Large intestine (tissue), 3 donors: Measurements from ENCODE around the gene EDAR. TPM values are rescaled to one million over a fixed set of nuclear protein-coding genes. Genes with fewer than 3 reads are reported as not detected.

Source experiments
- DNase-seq, 2 donors: peaks; one replicate each; pipeline versions ENCODE4 v3.0.0 to v3.0.0-alpha.2; 2013
- H3K27ac ChIP-seq: one replicate; pipeline ENCODE4 v1.5.1; 2013; ENCODE audit warnings: low read length
- H3K27me3 ChIP-seq: 2 replicates; pipeline ENCODE4 v1.6.1; 2013; ENCODE audit warnings: low read length; ENCODE audit not compliant: control insufficient read depth, insufficient read depth
- H3K36me3 ChIP-seq: 2 replicates; pipeline ENCODE4 v1.6.1; 2013; ENCODE audit warnings: low read length; ENCODE audit not compliant: control insufficient read depth, insufficient read depth
- H3K4me1 ChIP-seq: one replicate; pipeline ENCODE4 v1.6.1; 2013; ENCODE audit warnings: low read length; ENCODE audit not compliant: control insufficient read depth, insufficient read depth
- H3K4me3 ChIP-seq: one replicate; pipeline ENCODE4 v1.5.1; 2013; ENCODE audit warnings: low read length
- H3K9me3 ChIP-seq: one replicate; pipeline ENCODE4 v1.6.1; 2013; ENCODE audit warnings: mild to moderate bottlenecking, low read depth, low read length, moderate library complexity; ENCODE audit not compliant: control insufficient read depth
- WGBS: methylation state at CpG from one replicate; pipeline ENCODE4 v1.1.5; 2013; ENCODE audit warnings: low lambda C conversion rate; ENCODE audit not compliant: insufficient coverage; 5-methylcytosine and 5-hydroxymethylcytosine counted together
- polyA plus RNA-seq: library from polyadenylated mRNA; unstranded; fragments of 120-200 nt; gene quantifications from one replicate; pipeline ENCODE4 v1.2.1, GENCODE V29; 2013

Gene EDAR
- polyA plus RNA-seq, 1 donor, result 2.0 TPM

DNA sequence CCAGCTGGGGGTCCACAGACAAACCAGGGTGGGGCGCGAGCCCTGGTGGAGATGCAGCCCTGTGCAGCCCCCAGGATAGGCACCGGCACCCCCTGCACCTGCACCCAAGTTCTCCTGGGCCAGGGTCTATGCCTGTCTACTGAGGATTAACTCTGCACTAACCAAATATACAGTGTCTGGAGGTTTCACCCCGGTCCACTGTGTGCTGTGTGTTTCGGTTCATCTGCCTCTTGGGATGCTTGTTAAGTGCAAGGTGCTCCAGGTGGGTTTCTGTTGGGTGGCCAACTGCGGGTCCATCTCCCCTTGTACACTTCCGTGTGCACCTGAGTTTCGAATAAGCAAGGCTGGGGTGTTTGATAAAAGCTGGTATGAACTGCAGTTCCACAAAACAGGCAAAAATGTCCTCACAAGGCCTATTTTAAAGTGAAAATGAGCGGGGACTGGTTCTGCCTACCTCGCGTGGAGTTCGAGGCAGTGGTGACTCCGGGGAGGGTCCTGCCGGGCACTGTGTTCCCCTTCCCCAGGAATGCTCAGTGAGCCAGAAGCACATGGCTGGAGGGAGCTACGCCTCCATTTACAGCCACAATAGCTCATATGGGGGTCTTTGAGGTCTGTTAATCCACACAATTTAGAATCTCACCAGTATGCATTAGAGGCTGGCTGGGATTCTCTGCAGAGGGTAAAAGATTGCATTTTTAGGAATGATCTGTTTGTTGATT is 70.7 kb downstream of the EDAR start:
- Histone ChIP-seq H3K4me1 (no peaks in the 10 kb centered on the region), H3K27me3 (no peaks in the 10 kb centered on the region), H3K9me3 (no peaks in the 10 kb centered on the region), H3K36me3 (no peaks in the 10 kb centered on the region), H3K27ac (no peak overlapping the region), H3K4me3 (no peak overlapping the region)
- no CpG with 5 or more reads among the region's 15 CpGs for WGBS
- no peak for DNase-seq

DNA sequence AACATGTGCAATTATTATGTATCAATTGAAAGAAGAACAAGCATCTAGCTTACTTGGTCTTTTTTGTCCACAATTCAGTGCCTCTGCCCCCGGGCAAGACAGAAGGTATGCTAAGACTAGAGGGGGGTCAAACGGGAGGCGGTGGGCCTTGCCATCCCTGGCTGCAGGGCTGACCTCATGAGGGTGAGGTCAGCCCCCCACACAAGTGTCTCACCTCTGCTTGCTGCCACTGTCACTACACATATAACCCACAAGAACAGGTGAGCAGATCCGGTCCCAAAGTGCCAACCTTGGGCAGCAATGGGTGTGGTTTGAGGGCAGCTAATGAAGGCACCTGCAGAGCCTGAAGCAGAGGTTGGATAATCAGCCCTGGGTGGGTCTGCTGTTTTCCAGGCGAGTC is 71.5 kb downstream of the EDAR start:
- no peak overlapping the region for H3K4me3 ChIP-seq

DNA sequence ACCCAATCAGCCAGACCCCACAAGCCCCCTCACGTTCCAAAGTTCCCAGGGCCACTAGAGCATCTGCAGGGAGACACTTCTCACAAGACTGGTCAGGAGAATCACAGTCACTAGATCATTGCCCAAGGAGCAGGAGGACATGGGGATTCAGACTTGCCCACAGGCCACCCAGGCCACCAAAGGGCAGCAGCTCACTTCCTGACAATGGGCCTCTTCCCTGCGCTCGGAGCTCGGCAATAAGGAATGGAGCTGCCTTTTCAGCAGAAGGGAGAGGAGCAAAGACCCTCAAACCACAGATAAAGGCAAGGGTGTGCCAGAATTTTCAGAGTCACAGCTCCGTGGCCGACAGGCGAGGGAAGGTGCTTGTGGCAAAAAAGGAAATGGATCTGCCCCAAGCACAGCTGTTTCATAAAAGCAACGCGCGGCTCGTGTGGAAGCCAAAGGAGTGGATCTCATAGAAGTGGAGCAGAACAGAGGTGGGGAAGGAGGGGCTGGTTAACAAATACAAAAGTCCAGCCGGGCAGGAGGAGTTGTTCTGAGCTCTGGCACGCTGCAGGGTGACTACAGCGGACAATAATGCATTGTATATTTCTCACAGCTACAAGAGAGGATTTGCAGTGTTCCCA is 72.1 kb downstream of the EDAR start:
- H3K27me3 ChIP-seq, result no peaks in the 10 kb centered on the region
- H3K27ac ChIP-seq, result no peak overlapping the region
- no peaks in the 10 kb centered on the region for H3K4me1 ChIP-seq
- no peak for DNase-seq
- no peaks in the 10 kb centered on the region for H3K36me3 ChIP-seq
- no peak overlapping the region for H3K4me3 ChIP-seq
- no peaks in the 10 kb centered on the region for H3K9me3 ChIP-seq
- 20% methylated on average over 1 of the region's 14 CpGs for WGBS

More for the DNA sequence above, 71.5 kb downstream of the EDAR start:
- no peaks in the 10 kb centered on the region for H3K4me1 ChIP-seq
- no CpG with 5 or more reads among the region's 5 CpGs for WGBS
- DNase-seq, result no peak
- no peaks in the 10 kb centered on the region for H3K36me3 ChIP-seq
- no peaks in the 10 kb centered on the region for H3K27me3 ChIP-seq
- H3K27ac ChIP-seq, result no peak overlapping the region
- no peaks in the 10 kb centered on the region for H3K9me3 ChIP-seq

DNA sequence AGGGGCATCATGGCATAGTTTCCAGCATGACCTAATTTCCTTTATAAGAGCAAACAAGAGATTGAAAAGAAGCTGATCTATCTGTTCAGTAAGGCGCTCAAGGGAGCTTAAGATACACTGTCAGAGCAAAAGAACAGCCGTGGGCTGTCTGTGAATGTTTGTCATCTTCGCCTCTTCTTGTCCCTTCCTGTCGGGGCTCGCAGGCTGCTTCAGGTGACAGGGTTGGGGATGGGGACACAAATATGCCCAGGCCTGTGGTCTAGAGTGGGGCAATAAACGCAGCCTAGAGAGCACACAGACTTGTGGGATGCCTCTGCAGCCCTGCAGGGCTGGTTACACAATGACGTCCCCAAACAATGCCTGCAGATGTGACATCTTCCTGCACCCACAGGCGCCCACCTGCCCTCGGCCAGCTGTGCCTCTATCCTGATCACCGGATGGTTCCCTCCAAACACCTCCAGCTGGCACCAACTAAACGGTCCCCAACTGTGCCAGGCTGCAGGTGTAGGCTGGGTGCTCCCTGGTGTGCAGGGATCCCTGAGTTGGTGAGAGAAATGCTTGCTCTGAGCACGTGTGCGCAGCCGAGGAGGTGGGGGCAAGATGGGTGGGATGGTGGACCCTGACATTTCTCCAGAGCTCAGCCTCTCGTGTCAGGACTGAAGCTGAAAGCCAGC is 72.8 kb downstream of the EDAR start:
- no peak for DNase-seq
- no peak overlapping the region for H3K4me3 ChIP-seq
- H3K4me1 ChIP-seq, result no peaks in the 10 kb centered on the region
- no peak overlapping the region for H3K27ac ChIP-seq
- H3K9me3 ChIP-seq, result no peaks in the 10 kb centered on the region
- H3K36me3 ChIP-seq, result no peaks in the 10 kb centered on the region
- no CpG with 5 or more reads among the region's 15 CpGs for WGBS
- H3K27me3 ChIP-seq, result no peaks in the 10 kb centered on the region

DNA sequence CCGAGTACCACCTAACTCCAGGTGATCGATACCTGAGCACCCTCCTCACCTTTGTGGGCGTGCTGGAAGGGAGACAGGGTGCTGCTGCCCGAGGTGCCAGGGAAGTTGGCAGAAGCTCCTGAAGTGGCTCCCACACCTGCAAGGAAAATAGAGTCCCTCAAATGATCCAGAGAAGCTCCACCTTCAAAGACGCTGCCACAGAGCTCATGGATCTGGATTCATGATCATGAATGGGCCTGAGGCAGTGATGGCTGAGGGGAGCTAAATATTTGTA is 76.5 kb downstream of the EDAR start:
- WGBS, result no CpG with 5 or more reads among the region's 5 CpGs
- DNase-seq, result no peak
- H3K27me3 ChIP-seq, result no peaks in the 10 kb centered on the region
- H3K4me3 ChIP-seq, result no peak overlapping the region
- H3K36me3 ChIP-seq, result no peaks in the 10 kb centered on the region
- no peak overlapping the region for H3K27ac ChIP-seq
- H3K9me3 ChIP-seq, result no peaks in the 10 kb centered on the region
- no peaks in the 10 kb centered on the region for H3K4me1 ChIP-seq

DNA sequence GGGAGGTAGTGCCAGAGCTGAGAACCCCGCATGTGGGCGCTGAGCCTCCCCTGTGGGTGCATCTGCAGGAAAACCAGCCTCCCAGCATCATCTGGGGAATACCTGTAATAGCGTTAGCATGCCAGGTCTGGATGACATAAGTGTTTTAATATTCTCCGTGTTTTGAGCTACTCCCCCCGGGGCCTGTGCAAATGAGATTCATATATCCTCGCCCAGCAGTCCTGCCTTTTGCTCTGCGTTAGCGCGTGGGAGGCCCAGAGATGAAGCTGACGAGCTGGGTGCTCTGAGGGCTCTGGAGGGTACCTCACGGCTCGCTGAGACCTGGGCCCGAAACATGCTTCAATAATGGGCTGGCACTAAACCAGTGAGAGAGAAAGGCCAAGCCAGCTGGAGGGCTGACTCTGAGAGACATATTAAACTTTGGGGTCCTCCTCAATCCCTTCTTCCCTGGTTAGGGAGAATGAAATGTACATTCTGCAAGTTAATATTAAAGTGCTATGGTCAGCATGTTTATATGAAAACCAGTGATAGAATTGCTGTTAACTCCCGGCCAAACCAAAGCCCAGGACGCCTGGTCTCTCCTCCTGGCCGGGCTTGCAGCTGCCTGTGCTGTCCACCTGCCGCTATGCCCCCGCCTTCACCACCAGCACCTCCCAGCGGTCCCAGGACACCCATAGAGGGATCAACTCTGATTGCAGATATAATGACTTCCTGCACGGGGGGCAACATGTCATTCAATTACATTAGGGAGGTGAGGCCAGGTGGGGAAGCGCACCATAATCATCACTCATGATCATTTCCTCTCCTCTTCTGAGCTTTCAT is 77.0 kb downstream of the EDAR start:
- Histone ChIP-seq H3K36me3 (no peaks in the 10 kb centered on the region), H3K27ac (no peak overlapping the region), H3K4me3 (no peak overlapping the region), H3K4me1 (no peaks in the 10 kb centered on the region), H3K9me3 (no peaks in the 10 kb centered on the region), H3K27me3 (no peaks in the 10 kb centered on the region)
- no CpG with 5 or more reads among the region's 21 CpGs for WGBS
- no peak for DNase-seq

DNA sequence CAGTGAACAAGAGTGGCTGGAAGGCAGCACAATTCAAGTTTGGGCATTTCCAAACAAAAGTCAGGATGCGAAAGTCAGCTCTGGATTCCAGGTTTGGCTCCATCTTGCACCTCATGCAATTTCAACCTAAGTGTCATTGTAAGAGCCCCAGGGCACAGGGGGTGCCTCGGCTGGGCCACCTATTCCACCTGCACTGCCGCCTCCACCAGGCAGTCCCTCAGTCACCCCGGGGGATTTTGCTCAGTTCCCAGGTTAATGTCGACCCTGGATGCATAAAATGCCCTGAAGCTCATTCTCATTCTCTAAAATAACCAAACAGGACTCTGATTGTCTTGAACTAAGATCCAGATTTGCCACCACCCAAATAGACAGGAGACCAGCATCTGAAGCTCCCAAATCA is 77.6 kb downstream of the EDAR start:
- no peaks in the 10 kb centered on the region for H3K9me3 ChIP-seq
- H3K4me1 ChIP-seq, result no peaks in the 10 kb centered on the region
- H3K36me3 ChIP-seq, result no peaks in the 10 kb centered on the region
- no peaks in the 10 kb centered on the region for H3K27me3 ChIP-seq
- no peak overlapping the region for H3K4me3 ChIP-seq
- no CpG with 5 or more reads among the region's 5 CpGs for WGBS
- no peak overlapping the region for H3K27ac ChIP-seq
- DNase-seq, result no peak

DNA sequence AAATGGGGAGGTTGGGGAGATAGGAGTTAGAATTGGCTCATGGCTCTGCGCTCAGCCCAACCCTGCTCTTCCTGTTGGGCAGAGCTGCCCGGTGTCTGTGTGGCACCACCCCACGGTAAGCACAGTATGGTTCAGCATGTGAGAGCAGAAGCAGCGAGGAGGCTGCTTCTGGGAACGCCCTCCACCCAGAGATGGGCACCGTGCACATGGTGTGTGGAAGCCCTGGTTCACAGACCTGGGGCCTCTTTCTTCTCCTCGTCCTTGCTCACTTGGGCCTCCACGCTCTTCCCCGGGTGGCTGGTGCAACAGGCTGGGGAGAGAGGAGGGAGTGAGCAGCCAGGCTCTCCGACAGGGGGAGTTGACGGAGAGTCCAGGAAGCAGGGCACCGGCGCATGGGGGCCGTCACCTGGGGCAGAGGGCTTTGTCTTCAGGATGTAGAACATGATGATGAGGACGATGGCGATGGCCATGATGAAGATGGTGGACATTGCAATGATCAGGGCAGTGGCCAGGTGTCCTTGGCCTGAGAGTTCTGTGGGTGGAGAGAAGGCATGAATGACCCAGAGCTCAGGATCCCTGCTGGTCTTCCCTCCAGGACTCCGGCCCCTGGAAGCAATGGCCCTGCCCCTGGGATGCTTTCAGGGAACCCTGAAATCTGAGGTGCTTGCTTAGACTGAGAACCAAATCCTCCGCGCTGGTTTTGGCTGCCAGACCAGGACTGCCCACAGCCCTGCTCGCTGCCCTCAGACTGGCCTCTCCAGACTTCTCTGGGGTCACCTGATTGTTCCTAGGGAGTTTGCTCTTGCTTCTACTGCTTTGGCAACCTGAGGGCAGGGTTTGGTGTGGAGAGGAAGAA is 78.3 kb downstream of the EDAR start:
- Histone ChIP-seq H3K4me1 (no peaks in the 10 kb centered on the region), H3K27me3 (no peaks in the 10 kb centered on the region), H3K36me3 (no peaks in the 10 kb centered on the region), H3K4me3 (no peak overlapping the region), H3K9me3 (no peaks in the 10 kb centered on the region), H3K27ac (no peak overlapping the region)
- no peak for DNase-seq
- no CpG with 5 or more reads among the region's 20 CpGs for WGBS

DNA sequence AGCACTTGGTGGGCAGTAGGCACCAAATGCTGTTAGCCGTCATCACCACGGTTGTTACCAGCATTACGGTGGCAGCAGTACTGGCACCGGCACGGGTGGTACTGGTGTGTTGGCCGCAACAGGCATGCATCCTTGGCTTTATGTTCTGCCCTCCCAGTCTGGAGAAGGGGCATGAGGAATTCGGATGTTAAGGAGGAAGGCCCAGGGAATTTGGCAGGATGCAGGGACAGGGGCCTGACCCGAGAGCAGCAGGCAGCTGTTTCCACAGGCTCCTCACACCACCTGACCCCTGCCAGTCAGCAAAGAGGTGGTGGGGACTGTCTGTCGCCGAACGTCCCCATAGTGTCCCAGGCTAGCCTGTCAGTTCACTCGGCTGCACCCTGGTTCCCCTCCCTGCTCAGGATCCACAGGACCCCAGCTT is 79.0 kb downstream of the EDAR start:
- DNase-seq, result no peak
- no peaks in the 10 kb centered on the region for H3K36me3 ChIP-seq
- H3K4me3 ChIP-seq, result no peak overlapping the region
- H3K4me1 ChIP-seq, result no peaks in the 10 kb centered on the region
- H3K9me3 ChIP-seq, result no peaks in the 10 kb centered on the region
- H3K27ac ChIP-seq, result no peak overlapping the region
- WGBS, result no CpG with 5 or more reads among the region's 12 CpGs
- H3K27me3 ChIP-seq, result no peaks in the 10 kb centered on the region
